GM12801 (cell line): Measurements from ENCODE around the gene ISYNA1.

Experiments
- TF ChIP-seq, protein P1 (sequence below): IDR thresholded peaks from one replicate; pipeline ENCODE4 v1.5.1; 2011; ENCODE audit warnings: control low read depth; ENCODE audit not compliant: insufficient read length; ENCODE audit errors: extremely low read depth

The ISYNA1 gene

DNA sequence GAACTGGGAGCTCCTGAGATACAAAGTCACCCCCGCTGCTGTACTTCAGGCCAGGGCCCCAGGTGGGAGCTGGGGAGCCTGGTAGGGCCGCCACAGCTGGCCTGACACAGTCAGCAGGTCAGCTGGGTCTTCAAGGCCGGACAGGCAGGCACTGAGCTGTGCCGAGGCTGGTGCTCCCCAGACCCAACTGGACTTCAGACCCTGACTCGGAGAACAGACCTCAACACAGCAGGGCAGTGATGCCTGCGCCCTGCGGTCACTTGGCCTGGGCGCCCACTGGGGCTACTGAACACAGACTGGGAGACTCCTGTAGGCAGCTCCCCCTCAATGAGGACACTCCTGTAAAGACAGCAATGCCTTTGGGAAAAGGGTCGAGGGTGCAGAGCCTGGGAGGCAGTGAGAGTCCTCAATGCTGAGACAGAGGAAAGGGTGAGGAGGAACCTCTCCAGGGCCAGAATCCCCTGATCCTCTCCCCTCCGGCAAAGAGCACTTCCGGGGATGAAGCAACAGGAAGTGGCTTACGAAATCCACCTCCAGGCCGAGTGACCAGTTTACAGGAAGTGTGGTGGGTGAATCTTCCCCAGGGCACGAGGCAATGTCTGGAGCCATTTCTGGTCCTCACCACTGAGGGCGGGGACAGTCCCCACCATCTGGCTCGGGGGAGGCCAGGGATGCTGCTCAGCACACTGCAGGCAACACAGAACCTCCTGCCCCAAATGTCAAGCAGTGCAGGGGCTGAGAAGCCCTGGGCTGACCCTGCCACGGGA is 40.8 kb upstream of the ISYNA1 start:
- TF ChIP-seq, protein P1, sequence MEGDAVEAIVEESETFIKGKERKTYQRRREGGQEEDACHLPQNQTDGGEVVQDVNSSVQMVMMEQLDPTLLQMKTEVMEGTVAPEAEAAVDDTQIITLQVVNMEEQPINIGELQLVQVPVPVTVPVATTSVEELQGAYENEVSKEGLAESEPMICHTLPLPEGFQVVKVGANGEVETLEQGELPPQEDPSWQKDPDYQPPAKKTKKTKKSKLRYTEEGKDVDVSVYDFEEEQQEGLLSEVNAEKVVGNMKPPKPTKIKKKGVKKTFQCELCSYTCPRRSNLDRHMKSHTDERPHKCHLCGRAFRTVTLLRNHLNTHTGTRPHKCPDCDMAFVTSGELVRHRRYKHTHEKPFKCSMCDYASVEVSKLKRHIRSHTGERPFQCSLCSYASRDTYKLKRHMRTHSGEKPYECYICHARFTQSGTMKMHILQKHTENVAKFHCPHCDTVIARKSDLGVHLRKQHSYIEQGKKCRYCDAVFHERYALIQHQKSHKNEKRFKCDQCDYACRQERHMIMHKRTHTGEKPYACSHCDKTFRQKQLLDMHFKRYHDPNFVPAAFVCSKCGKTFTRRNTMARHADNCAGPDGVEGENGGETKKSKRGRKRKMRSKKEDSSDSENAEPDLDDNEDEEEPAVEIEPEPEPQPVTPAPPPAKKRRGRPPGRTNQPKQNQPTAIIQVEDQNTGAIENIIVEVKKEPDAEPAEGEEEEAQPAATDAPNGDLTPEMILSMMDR: no peak

DNA sequence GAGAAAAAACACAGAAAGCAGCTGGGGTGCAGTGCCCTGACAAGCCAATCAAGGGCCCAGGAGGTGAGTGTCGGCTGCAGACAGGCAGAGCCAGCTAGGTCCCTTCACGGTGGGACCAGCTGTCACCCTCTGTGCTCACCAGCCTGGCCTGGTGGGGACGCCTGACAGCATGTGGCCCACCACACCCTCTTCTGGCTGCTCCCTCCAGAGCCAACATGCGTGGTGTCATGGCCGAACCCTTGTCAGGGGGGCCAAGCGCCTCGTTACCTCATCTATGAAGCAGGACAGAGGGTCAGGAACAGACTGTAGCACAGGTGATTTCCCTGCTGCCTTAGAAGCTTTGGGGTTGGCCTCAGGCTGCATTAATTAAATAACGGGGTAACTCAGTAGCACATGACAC is 40.0 kb upstream of the ISYNA1 start:
- TF ChIP-seq, protein P1: no peak

DNA sequence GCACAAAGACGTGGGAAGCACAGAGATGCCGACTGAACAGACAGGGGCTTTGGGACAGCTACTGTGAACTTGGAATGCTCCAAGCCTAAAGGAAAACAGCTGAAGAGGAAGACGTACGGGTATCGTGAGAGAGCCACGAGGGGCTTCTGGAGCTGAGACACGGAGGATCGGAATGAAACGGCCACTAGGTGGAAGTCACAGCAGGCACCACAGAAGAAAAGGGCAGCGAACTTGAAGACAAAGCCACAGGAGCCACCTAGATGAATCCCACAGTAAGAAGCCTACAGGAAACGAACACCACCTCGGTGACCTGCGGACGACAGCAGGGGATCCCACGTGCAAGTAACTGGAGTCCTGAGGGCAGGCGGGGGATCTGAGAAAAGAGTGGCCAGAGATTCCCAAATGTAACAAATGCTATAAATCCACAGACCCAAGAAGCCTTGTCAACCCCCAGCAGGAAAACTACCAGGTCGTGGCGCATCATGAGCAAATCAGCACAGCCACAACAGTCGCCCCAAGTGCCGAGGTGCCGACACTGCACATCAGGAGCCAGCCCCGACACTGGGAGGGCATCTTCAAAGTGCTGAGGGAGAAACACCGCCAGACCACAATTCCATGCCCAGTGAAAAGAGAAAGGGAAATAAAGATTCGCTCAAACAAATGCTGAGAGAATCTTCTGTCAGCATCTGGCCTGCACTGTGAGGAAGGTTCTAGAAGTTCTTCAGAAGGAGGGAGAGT is 39.3 kb upstream of the ISYNA1 start:
- TF ChIP-seq, protein P1: no peak

DNA sequence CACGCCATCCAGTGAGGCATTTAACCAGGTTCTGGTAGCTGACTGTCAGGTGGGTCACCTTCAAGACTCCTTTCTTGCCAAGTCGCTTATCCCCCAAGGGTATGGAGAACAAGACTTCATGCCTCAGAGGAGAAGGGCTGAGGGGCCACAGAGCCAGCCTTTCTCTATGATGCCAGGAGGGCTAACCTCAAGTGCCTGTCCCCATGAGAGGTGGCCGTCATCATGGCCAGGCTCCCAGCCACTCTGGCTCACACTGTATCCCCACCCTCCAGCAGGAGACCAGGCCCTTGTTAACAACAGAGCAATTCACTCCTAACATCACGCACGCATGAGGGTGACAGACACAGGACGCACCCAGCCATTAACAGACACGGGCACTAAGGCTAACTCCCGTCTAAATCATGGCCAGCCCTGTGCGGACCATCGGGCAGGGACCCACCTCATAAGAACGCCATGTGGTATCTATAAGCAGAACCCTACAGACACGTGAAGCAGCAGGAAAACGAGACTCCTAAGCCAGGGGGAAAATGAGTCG is 38.6 kb upstream of the ISYNA1 start:
- TF ChIP-seq, protein P1: no peak

DNA sequence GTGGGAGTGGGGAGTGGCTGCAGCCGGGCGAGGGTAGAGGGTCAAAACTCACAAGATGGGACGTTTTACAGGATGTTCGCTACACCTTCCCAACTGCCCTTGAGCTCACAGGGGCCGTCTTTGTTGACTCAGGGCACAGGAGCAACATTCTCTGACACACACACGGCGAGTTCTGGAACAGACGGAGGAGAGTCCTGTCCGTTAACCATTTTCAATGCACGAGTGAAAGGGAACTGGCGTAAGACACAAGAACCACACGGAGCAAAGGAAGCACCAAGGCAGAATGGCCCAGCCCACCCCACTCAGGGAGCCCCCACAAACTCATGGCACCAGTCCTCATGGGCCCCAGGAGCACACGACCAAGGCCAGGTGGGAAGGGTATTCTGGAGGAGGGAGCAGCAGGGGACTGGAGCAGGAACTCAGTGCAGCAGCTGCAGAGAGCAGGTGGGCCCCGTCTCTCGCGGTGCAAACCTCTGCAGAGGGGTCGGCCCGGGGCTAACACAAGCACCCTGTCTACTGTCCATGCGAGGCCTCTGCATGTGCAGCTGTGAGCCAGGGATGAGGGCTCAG is 37.9 kb upstream of the ISYNA1 start:
- TF ChIP-seq, protein P1: no peak

DNA sequence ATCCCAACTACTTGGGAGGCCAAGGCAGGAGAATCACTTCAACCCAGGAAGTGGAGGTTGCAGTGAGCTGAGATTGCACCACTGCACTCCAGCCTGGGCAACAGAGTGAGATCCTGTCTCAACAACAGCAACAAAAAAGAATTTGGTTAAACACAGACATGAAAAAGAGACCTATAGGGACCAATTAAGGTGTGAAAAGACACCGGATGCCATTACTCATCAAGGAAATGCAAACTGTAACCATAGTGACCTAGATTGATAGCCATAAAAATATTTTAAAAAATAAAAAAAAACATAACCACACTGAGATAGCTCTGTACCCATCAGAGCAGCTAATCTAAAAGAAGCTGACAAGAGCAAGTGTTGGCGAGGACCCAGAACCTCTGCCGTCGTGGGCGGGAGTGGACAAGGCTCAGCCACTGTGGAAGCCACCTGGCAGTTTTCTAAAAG is 37.1 kb upstream of the ISYNA1 start:
- TF ChIP-seq, protein P1: no peak

DNA sequence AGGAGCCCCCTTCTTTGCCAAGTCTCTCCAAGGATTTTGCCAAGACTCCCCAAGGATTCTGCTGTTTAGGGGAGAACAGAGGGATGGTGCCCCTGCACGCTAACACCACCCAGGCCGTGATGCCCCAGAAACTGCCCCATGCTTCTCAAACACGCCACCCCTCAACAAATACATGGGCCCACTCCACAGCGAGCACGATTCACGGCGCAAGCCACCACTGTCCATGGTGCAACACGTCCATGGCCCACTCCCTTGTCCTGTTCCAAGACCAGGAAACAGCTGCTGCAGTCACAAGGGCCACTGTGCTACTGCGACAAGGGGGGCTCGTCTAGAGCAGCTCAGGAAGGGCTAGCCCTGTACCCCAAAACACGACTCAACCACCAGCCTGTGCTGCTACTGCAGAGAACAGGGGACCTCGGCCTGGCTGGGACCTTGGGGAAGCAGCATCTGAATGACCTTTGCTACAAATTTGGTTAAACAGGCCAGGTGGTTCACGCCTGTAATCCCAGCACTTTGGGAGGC is 36.5 kb upstream of the ISYNA1 start:
- TF ChIP-seq, protein P1: no peak
